GM18519 (cell line): Measurements from ENCODE around the gene RASSF9.

ENCODE experiments used
- ATAC-seq: cut with Tn5 transposase; IDR thresholded peaks from one replicate; pipeline ENCODE4 v1.9.1; 2021; ENCODE audit warnings: mild to moderate bottlenecking, moderate library complexity; ENCODE audit not compliant: unreplicated experiment, low FRiP score

The RASSF9 gene

DNA sequence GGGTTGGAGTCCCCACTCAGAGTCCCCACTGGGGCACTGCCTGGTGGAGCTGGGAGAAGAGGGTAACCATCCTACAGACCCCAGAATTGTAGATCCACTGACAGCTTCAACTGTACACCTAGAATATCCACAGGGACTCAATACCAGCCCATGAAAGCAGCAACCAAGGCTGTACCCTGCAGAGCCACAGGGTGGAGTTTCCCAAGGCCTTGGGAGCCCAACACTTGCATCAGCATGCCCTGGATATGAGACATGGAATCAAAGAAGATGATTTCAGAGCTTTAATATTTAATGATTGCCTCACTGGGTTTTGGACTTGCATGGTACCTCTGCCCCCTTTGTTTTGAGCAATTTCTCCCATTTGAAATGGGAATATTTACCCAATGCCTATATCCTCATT is 80.4 kb downstream of the RASSF9 start:
- no peak for ATAC-seq
